Measurements from ENCODE around the gene FOXN3.

FOXN3 gene

GRCh38 chr14:89429199-89430181, 12.5 kb upstream of the FOXN3 start:
- Histone ChIP-seq H3K18ac (ENCODE audit: low read length) (peak overlapping the region; percentile 88), H4K5ac (ENCODE audit: low read length) (no peak overlapping the region), H3K27me3 (ENCODE audit: insufficient read depth, low read length, poor library complexity) (no peaks in the 10 kb centered on the region), H3K79me1 (ENCODE audit: low read length) (no peaks in the 10 kb centered on the region), H3K9ac (ENCODE audit: low read length) (no peak overlapping the region), H3K4ac (ENCODE audit: low read depth, low read length) (no peak overlapping the region), H3K36me3 (ENCODE audit: control insufficient read depth, insufficient read depth, low read length) (no peaks in the 10 kb centered on the region), H2AK5ac (ENCODE audit: low read length) (no peak overlapping the region), H3K4me1 (ENCODE audit: control insufficient read depth, low read depth, low read length) (peaks cover 2% of the 10 kb centered on the region), H3K79me2 (ENCODE audit: control insufficient read depth, insufficient read depth, low read length) (no peaks in the 10 kb centered on the region), H3K4me3 (ENCODE audit: low read length) (no peak overlapping the region), H2BK120ac (ENCODE audit: low read depth, low read length) (no peak overlapping the region), H4K8ac (ENCODE audit: low read depth, low read length) (no peak overlapping the region), H3K23ac (ENCODE audit: low read length) (peak overlapping the region; percentile 7), H2BK5ac (ENCODE audit: low read length) (no peak overlapping the region), H2BK15ac (replicated peaks; ENCODE audit: low read depth) (no peak overlapping the region), H3K27ac (ENCODE audit: low read depth, low read length) (no peak overlapping the region), H3K56ac (ENCODE audit: low read length) (peak overlapping the region; percentile 67), H3K4me2 (ENCODE audit: low read length) (no peak overlapping the region)
- DNase-seq, result no peak
- WGBS (ENCODE audit: extremely low coverage, insufficient coverage, low lambda C conversion rate), result no CpG with 5 or more reads among the region's 14 CpGs

GRCh38 chr14:89428546-89429198, 11.6 kb upstream of the FOXN3 start:
- WGBS (ENCODE audit: extremely low coverage, insufficient coverage, low lambda C conversion rate), result no CpG with 5 or more reads among the region's 17 CpGs
- H4K8ac ChIP-seq (ENCODE audit: low read depth, low read length), result no peak overlapping the region
- no peak overlapping the region for H3K27ac ChIP-seq (ENCODE audit: low read depth, low read length)
- no peak overlapping the region for H3K9ac ChIP-seq (ENCODE audit: low read length)
- H3K56ac ChIP-seq (ENCODE audit: low read length), result peak overlapping the region; percentile 67
- H2BK120ac ChIP-seq (ENCODE audit: low read depth, low read length), result peak overlapping the region; percentile 47
- H3K4me1 ChIP-seq (ENCODE audit: control insufficient read depth, low read depth, low read length), result peaks cover 2% of the 10 kb centered on the region
- H3K23ac ChIP-seq (ENCODE audit: low read length), result no peak overlapping the region
- no peaks in the 10 kb centered on the region for H3K79me1 ChIP-seq (ENCODE audit: low read length)
- H3K4me3 ChIP-seq (ENCODE audit: low read length), result no peak overlapping the region
- no peaks in the 10 kb centered on the region for H3K79me2 ChIP-seq (ENCODE audit: control insufficient read depth, insufficient read depth, low read length)
- H3K36me3 ChIP-seq (ENCODE audit: control insufficient read depth, insufficient read depth, low read length), result no peaks in the 10 kb centered on the region
- peak overlapping the region; percentile 88 for H3K18ac ChIP-seq (ENCODE audit: low read length)
- peak overlapping the region; percentile 94 for H3K4ac ChIP-seq (ENCODE audit: low read depth, low read length)
- H2BK5ac ChIP-seq (ENCODE audit: low read length), result no peak overlapping the region
- H4K5ac ChIP-seq (ENCODE audit: low read length), result no peak overlapping the region
- H3K4me2 ChIP-seq (ENCODE audit: low read length), result no peak overlapping the region
- DNase-seq, result peak; percentile 52
- no peaks in the 10 kb centered on the region for H3K27me3 ChIP-seq (ENCODE audit: insufficient read depth, low read length, poor library complexity)
- H2BK15ac ChIP-seq (replicated peaks; ENCODE audit: low read depth), result no peak overlapping the region
- H2AK5ac ChIP-seq (ENCODE audit: low read length), result no peak overlapping the region

- no peaks in the 10 kb centered on the region for H3K36me3 ChIP-seq (ENCODE audit: control insufficient read depth, insufficient read depth, low read length)
- H4K5ac ChIP-seq (ENCODE audit: low read length), result no peak overlapping the region
- H3K27ac ChIP-seq (ENCODE audit: low read depth, low read length), result no peak overlapping the region
- no peak overlapping the region for H4K8ac ChIP-seq (ENCODE audit: low read depth, low read length)
- H3K4ac ChIP-seq (ENCODE audit: low read depth, low read length), result peak overlapping the region; percentile 94
- no peak overlapping the region for H3K4me2 ChIP-seq (ENCODE audit: low read length)
- H3K4me3 ChIP-seq (ENCODE audit: low read length), result no peak overlapping the region
- DNase-seq, result no peak
- no peak overlapping the region for H2BK15ac ChIP-seq (replicated peaks; ENCODE audit: low read depth)
- no CpG with 5 or more reads among the region's 2 CpGs for WGBS (ENCODE audit: extremely low coverage, insufficient coverage, low lambda C conversion rate)
- H2AK5ac ChIP-seq (ENCODE audit: low read length), result no peak overlapping the region
- no peaks in the 10 kb centered on the region for H3K79me1 ChIP-seq (ENCODE audit: low read length)
- H3K79me2 ChIP-seq (ENCODE audit: control insufficient read depth, insufficient read depth, low read length), result no peaks in the 10 kb centered on the region
- H3K56ac ChIP-seq (ENCODE audit: low read length), result no peak overlapping the region
- no peak overlapping the region for H3K9ac ChIP-seq (ENCODE audit: low read length)
- no peak overlapping the region for H3K23ac ChIP-seq (ENCODE audit: low read length)
- H2BK120ac ChIP-seq (ENCODE audit: low read depth, low read length), result peak overlapping the region; percentile 47
- peak overlapping the region; percentile 16 for H3K18ac ChIP-seq (ENCODE audit: low read length)
- no peaks in the 10 kb centered on the region for H3K27me3 ChIP-seq (ENCODE audit: insufficient read depth, low read length, poor library complexity)
- no peak overlapping the region for H2BK5ac ChIP-seq (ENCODE audit: low read length)
- peaks cover 2% of the 10 kb centered on the region for H3K4me1 ChIP-seq (ENCODE audit: control insufficient read depth, low read depth, low read length)
Measured at GRCh38 chr14:89428173-89428523, 11.1 kb upstream of the FOXN3 start.

DNA sequence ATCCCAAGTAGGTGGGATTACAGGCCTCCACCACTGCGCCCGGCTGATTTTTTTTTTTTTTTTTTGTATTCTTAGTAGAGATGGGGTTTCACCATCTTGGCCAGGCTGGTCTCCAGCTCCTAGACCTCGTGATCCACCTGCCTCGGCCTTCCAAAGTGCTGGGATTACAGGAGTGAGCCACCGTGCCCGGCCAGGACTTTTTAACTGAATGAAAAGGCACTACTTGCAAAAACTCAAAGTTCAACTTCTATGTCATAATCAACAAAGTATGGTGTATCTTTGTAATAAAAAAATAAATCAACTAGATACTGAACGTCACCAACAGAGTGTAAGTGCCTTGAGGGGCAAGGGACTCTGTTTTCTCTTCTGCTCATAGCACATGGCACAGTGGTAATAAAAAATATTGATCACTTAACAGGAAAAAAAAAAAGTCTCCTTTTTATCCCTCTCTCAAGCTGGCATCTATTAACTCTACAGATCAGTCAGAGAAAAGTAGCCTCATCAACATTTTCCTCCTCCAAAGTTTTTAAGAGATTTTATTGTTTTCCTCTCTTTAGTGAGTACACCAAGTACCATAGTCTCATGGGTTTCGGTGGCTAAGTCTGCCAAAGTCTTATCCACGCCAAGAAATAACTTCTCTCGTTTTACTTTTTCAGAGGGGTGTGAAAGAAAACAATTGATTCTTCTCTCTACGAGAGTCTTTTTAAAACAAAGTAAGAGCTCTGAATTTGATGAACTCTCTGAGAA, 10.6 kb upstream of the FOXN3 start:
- Histone ChIP-seq H3K9ac (ENCODE audit: low read length) (no peak overlapping the region), H3K4me3 (ENCODE audit: low read length) (no peak overlapping the region), H3K4me1 (ENCODE audit: control insufficient read depth, low read depth, low read length) (peaks cover 3% of the 10 kb centered on the region), H3K27me3 (ENCODE audit: insufficient read depth, low read length, poor library complexity) (no peaks in the 10 kb centered on the region), H3K79me2 (ENCODE audit: control insufficient read depth, insufficient read depth, low read length) (no peaks in the 10 kb centered on the region), H3K23ac (ENCODE audit: low read length) (no peak overlapping the region), H3K18ac (ENCODE audit: low read length) (peak overlapping the region; percentile 18), H3K4ac (ENCODE audit: low read depth, low read length) (no peak overlapping the region), H3K56ac (ENCODE audit: low read length) (no peak overlapping the region), H2BK120ac (ENCODE audit: low read depth, low read length) (no peak overlapping the region), H3K4me2 (ENCODE audit: low read length) (no peak overlapping the region), H4K8ac (ENCODE audit: low read depth, low read length) (no peak overlapping the region), H2BK5ac (ENCODE audit: low read length) (no peak overlapping the region), H4K5ac (ENCODE audit: low read length) (no peak overlapping the region), H3K36me3 (ENCODE audit: control insufficient read depth, insufficient read depth, low read length) (no peaks in the 10 kb centered on the region), H2BK15ac (replicated peaks; ENCODE audit: low read depth) (no peak overlapping the region), H2AK5ac (ENCODE audit: low read length) (no peak overlapping the region), H3K79me1 (ENCODE audit: low read length) (no peaks in the 10 kb centered on the region), H3K27ac (ENCODE audit: low read depth, low read length) (no peak overlapping the region)
- no CpG with 5 or more reads among the region's 11 CpGs for WGBS (ENCODE audit: extremely low coverage, insufficient coverage, low lambda C conversion rate)
- DNase-seq, result no peak

DNA sequence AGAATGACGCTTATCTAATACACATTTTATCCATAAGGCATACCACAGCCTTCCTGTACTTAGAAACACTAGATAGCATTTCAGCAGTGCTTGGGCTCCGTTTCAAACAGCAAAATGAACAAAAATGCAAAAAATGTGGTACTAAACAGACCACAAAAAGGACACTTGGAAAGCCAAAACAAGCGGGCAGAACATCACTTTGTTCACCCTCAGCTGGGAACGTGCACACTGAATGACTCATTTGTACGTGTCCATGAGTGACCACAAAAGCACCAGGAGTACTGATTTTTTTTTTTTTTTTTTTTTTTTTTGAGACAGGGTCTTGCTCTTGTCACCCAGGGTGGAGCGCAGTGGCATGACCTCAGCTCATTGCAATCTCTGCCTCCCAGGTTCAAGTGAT, 8.9 kb upstream of the FOXN3 start:
- Histone ChIP-seq H3K4me2 (ENCODE audit: low read length) (no peak overlapping the region), H3K4ac (ENCODE audit: low read depth, low read length) (no peak overlapping the region), H3K79me2 (ENCODE audit: control insufficient read depth, insufficient read depth, low read length) (no peaks in the 10 kb centered on the region), H3K4me3 (ENCODE audit: low read length) (no peak overlapping the region), H2AK5ac (ENCODE audit: low read length) (no peak overlapping the region), H2BK15ac (replicated peaks; ENCODE audit: low read depth) (no peak overlapping the region), H3K27ac (ENCODE audit: low read depth, low read length) (no peak overlapping the region), H2BK5ac (ENCODE audit: low read length) (no peak overlapping the region), H3K18ac (ENCODE audit: low read length) (no peak overlapping the region), H4K5ac (ENCODE audit: low read length) (no peak overlapping the region), H3K56ac (ENCODE audit: low read length) (no peak overlapping the region), H2BK120ac (ENCODE audit: low read depth, low read length) (no peak overlapping the region), H3K9ac (ENCODE audit: low read length) (no peak overlapping the region), H3K27me3 (ENCODE audit: insufficient read depth, low read length, poor library complexity) (no peaks in the 10 kb centered on the region), H3K4me1 (ENCODE audit: control insufficient read depth, low read depth, low read length) (peaks cover 7% of the 10 kb centered on the region), H4K8ac (ENCODE audit: low read depth, low read length) (no peak overlapping the region), H3K23ac (ENCODE audit: low read length) (no peak overlapping the region), H3K79me1 (ENCODE audit: low read length) (no peaks in the 10 kb centered on the region), H3K36me3 (ENCODE audit: control insufficient read depth, insufficient read depth, low read length) (no peaks in the 10 kb centered on the region)
- peak; percentile 73 for DNase-seq
- no CpG with 5 or more reads among the region's 6 CpGs for WGBS (ENCODE audit: extremely low coverage, insufficient coverage, low lambda C conversion rate)
